DOHH2 (cell line): ENCODE results near the gene FRG1.

Source experiments
- H3F3A ChIP-seq: fragments of 200-600 bp; sonication (generic), shearing (Covaris generic); 2 replicates; pipeline ENCODE4 v1.6.0; 2016; ENCODE audit warnings: antibody characterized with exemption, mild to moderate bottlenecking; ENCODE audit not compliant: control insufficient read depth, insufficient read depth
- H3K27ac ChIP-seq: fragments of 200-600 bp; sonication (generic); 2 replicates; pipeline ENCODE4 v1.5.1; 2014; ENCODE audit warnings: low read depth, mild to moderate bottlenecking, low read length, moderate library complexity
- H3K27me3 ChIP-seq: fragments of 200-600 bp; sonication (generic); 2 replicates; pipeline ENCODE4 v1.6.1; 2014; ENCODE audit warnings: mild to moderate bottlenecking, low read length, mixed read lengths; ENCODE audit not compliant: control insufficient read depth
- H3K36me3 ChIP-seq: fragments of 200-600 bp; sonication (generic); 2 replicates; pipeline ENCODE4 v1.6.1; 2014; ENCODE audit warnings: mild to moderate bottlenecking, low read length, moderate library complexity, mixed read lengths; ENCODE audit not compliant: control insufficient read depth
- H3K4me1 ChIP-seq: fragments of 200-600 bp; sonication (generic); 2 replicates; pipeline ENCODE4 v1.6.1; 2014; ENCODE audit warnings: mild to moderate bottlenecking, low read length, mixed read lengths; ENCODE audit not compliant: control insufficient read depth
- H3K4me2 ChIP-seq: fragments of 200-600 bp; sonication (generic); 2 replicates; pipeline ENCODE4 v1.6.0; 2014; ENCODE audit warnings: mild to moderate bottlenecking, low read length, moderate library complexity
- H3K4me3 ChIP-seq: fragments of 200-600 bp; sonication (generic); 2 replicates; pipeline ENCODE4 v1.5.1; 2014; ENCODE audit warnings: mild to moderate bottlenecking, low read length, mixed read lengths
- H3K79me2 ChIP-seq: fragments of 200-600 bp; sonication (generic); 2 replicates; pipeline ENCODE4 v1.6.1; 2014; ENCODE audit warnings: mild to moderate bottlenecking, low read length, mixed read lengths; ENCODE audit not compliant: control insufficient read depth
- H3K9me2 ChIP-seq: fragments of 200-600 bp; sonication (generic); replicated peaks from 2 replicates; pipeline ENCODE4 v1.6.1; 2014; ENCODE audit warnings: mild to moderate bottlenecking, low read length, mixed read lengths; ENCODE audit not compliant: control insufficient read depth
- H3K9me3 ChIP-seq: fragments of 200-600 bp; sonication (generic); 2 replicates; pipeline ENCODE4 v1.6.1; 2014; ENCODE audit warnings: antibody characterized with exemption, low read length, mixed read lengths; ENCODE audit not compliant: control insufficient read depth, insufficient read depth
- H4K20me1 ChIP-seq: fragments of 200-600 bp; sonication (generic); 2 replicates; pipeline ENCODE4 v1.6.0; 2014; ENCODE audit warnings: low read depth, mild to moderate bottlenecking, antibody characterized with exemption, low read length, moderate library complexity; ENCODE audit not compliant: control insufficient read depth, insufficient read depth
- CTCF ChIP-seq: fragments of 200-600 bp; sonication (generic); IDR thresholded peaks from one replicate; pipeline ENCODE4 v1.5.1; 2014; ENCODE audit warnings: antibody characterized with exemption, mild to moderate bottlenecking, low read depth, low read length; ENCODE audit not compliant: poor library complexity, severe bottlenecking
- EZH2phosphoT487 ChIP-seq: fragments of 200-600 bp; sonication (generic); IDR thresholded peaks from 2 replicates; pipeline ENCODE4 v1.6.1; 2017; ENCODE audit warnings: borderline replicate concordance, mild to moderate bottlenecking, antibody characterized with exemption, low read length, moderate library complexity, mixed read lengths

FRG1 gene

GRCh38 chr4:189973646-189974045 lies 33.0 kb downstream of the FRG1 start:
- no peak for TF ChIP-seq EZH2phosphoT487
- no peak for TF ChIP-seq CTCF
- Histone ChIP-seq H4K20me1 (no peaks in the 10 kb centered on the region), H3K4me2 (no peak overlapping the region), H3K9me2 (no peaks in the 10 kb centered on the region), H3K4me1 (0 out of 2 replicates have a peak, but pooled peaks cover 3% of the 10 kb centered on the region), H3K27ac (no peak overlapping the region), H3K36me3 (no peaks in the 10 kb centered on the region), H3K4me3 (no peak overlapping the region), H3K79me2 (no peaks in the 10 kb centered on the region), H3K9me3 (no peaks in the 10 kb centered on the region), H3K27me3 (no peaks in the 10 kb centered on the region), H3F3A (no peaks in the 10 kb centered on the region)

GRCh38 chr4:189974056-189974455 lies 33.4 kb downstream of the FRG1 start:
- H3K4me1 ChIP-seq = 0 out of 2 replicates have a peak, but pooled peaks cover 3% of the 10 kb centered on the region
- no peaks in the 10 kb centered on the region for H3K9me3 ChIP-seq
- H3K79me2 ChIP-seq = no peaks in the 10 kb centered on the region
- no peak overlapping the region for H3K4me2 ChIP-seq
- no peak overlapping the region for H3K27ac ChIP-seq
- no peaks in the 10 kb centered on the region for H3K9me2 ChIP-seq
- H3F3A ChIP-seq = no peaks in the 10 kb centered on the region
- H3K36me3 ChIP-seq = no peaks in the 10 kb centered on the region
- no peaks in the 10 kb centered on the region for H4K20me1 ChIP-seq
- TF ChIP-seq CTCF (peak; percentile 52), EZH2phosphoT487 (no peak)
- H3K27me3 ChIP-seq = no peaks in the 10 kb centered on the region
- no peak overlapping the region for H3K4me3 ChIP-seq

GRCh38 chr4:189979196-189980047 lies 38.8 kb downstream of the FRG1 start:
- no peaks in the 10 kb centered on the region for H3K9me2 ChIP-seq
- no peaks in the 10 kb centered on the region for H3K9me3 ChIP-seq
- H3K36me3 ChIP-seq = no peaks in the 10 kb centered on the region
- no peaks in the 10 kb centered on the region for H4K20me1 ChIP-seq
- H3K79me2 ChIP-seq = no peaks in the 10 kb centered on the region
- TF ChIP-seq CTCF = no peak
- no peak for TF ChIP-seq EZH2phosphoT487
- H3F3A ChIP-seq = no peaks in the 10 kb centered on the region
- no peak overlapping the region for H3K4me3 ChIP-seq
- no peak overlapping the region for H3K4me2 ChIP-seq
- no peaks in the 10 kb centered on the region for H3K27me3 ChIP-seq
- no peak overlapping the region for H3K27ac ChIP-seq
- H3K4me1 ChIP-seq = no peaks in the 10 kb centered on the region
